Osteoblast (primary cell): ENCODE data around the gene DUSP8. TPM values are rescaled to one million over a fixed set of nuclear protein-coding genes. Genes with fewer than 3 reads are reported as not detected.

ENCODE experiments used
- DNase-seq: peaks from one replicate; pipeline ENCODE4 v3.0.0; 2011; ENCODE audit warnings: low spot score, mixed read lengths; ENCODE audit not compliant: insufficient read length; ENCODE audit errors: missing footprints
- H2AFZ ChIP-seq: 2 replicates; pipeline ENCODE4 v1.6.0; 2011; ENCODE audit warnings: mild to moderate bottlenecking, low read length
- H3K27ac ChIP-seq: 2 replicates; pipeline ENCODE4 v1.5.1; 2011; ENCODE audit warnings: mild to moderate bottlenecking, low read depth, low read length, moderate library complexity
- H3K27me3 ChIP-seq: 2 replicates; pipeline ENCODE4 v1.6.0; 2012; ENCODE audit warnings: mild to moderate bottlenecking, control low read depth, inconsistent platforms, low read length, moderate library complexity; ENCODE audit not compliant: insufficient read depth
- H3K36me3 ChIP-seq: 2 replicates; pipeline ENCODE4 v1.5.1; 2011; ENCODE audit warnings: mild to moderate bottlenecking, low read length, control low read depth, moderate library complexity; ENCODE audit not compliant: insufficient read depth
- H3K4me1 ChIP-seq: 2 replicates; pipeline ENCODE4 v1.5.1; 2011; ENCODE audit warnings: mild to moderate bottlenecking, low read length, control low read depth, moderate library complexity; ENCODE audit not compliant: insufficient read depth
- H3K4me2 ChIP-seq: 2 replicates; pipeline ENCODE4 v1.6.0; 2011; ENCODE audit warnings: mild to moderate bottlenecking, low read length; ENCODE audit not compliant: insufficient read depth
- H3K4me3 ChIP-seq: fragments of 200-600 bp; sonication (generic); 3 replicates; pipeline ENCODE4 v1.5.1; 2012; ENCODE audit warnings: mild to moderate bottlenecking, low read length, inconsistent platforms; ENCODE audit not compliant: insufficient read depth
- H3K79me2 ChIP-seq: 2 replicates; pipeline ENCODE4 v1.6.0; 2012; ENCODE audit warnings: mild to moderate bottlenecking, low read length, control low read depth, inconsistent platforms; ENCODE audit not compliant: insufficient read depth
- H3K9me3 ChIP-seq: 2 replicates; pipeline ENCODE4 v1.5.1; 2011; ENCODE audit warnings: low read depth, low read length, control low read depth
- H4K20me1 ChIP-seq: 2 replicates; pipeline ENCODE4 v1.6.0; 2012; ENCODE audit warnings: mild to moderate bottlenecking, low read length, control low read depth; ENCODE audit not compliant: insufficient read depth
- total RNA-seq: library from RNA; depleted of rRNA; stranded (reverse); fragments of >200 nt; gene quantifications from 2 replicates; pipeline ENCODE4 v1.2.3, GENCODE V29; 2012
- TF ChIP-seq, protein P1 (sequence below): IDR thresholded peaks from 2 replicates; pipeline ENCODE4 v1.5.1; 2011; ENCODE audit warnings: mild to moderate bottlenecking, low read depth, low read length, moderate library complexity; ENCODE audit errors: extremely low read depth

Gene DUSP8
- total RNA-seq, 1 donor: under 0.01 TPM

GRCh38 chr11:1538153-1538552, 33.9 kb downstream of the DUSP8 start:
- H3K9me3 ChIP-seq: no peaks in the 10 kb centered on the region
- H4K20me1 ChIP-seq: peaks cover 30% of the 10 kb centered on the region
- no peak for DNase-seq
- H2AFZ ChIP-seq: no peak overlapping the region
- H3K79me2 ChIP-seq: peaks cover 43% of the 10 kb centered on the region
- peaks cover 13% of the 10 kb centered on the region for H3K27me3 ChIP-seq
- no peaks in the 10 kb centered on the region for H3K36me3 ChIP-seq
- H3K4me1 ChIP-seq: peaks cover 13% of the 10 kb centered on the region
- TF ChIP-seq, protein P1, sequence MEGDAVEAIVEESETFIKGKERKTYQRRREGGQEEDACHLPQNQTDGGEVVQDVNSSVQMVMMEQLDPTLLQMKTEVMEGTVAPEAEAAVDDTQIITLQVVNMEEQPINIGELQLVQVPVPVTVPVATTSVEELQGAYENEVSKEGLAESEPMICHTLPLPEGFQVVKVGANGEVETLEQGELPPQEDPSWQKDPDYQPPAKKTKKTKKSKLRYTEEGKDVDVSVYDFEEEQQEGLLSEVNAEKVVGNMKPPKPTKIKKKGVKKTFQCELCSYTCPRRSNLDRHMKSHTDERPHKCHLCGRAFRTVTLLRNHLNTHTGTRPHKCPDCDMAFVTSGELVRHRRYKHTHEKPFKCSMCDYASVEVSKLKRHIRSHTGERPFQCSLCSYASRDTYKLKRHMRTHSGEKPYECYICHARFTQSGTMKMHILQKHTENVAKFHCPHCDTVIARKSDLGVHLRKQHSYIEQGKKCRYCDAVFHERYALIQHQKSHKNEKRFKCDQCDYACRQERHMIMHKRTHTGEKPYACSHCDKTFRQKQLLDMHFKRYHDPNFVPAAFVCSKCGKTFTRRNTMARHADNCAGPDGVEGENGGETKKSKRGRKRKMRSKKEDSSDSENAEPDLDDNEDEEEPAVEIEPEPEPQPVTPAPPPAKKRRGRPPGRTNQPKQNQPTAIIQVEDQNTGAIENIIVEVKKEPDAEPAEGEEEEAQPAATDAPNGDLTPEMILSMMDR: no peak
- no peak overlapping the region for H3K27ac ChIP-seq
- no peak overlapping the region for H3K4me3 ChIP-seq
- no peak overlapping the region for H3K4me2 ChIP-seq

GRCh38 chr11:1536065-1536843, 35.8 kb downstream of the DUSP8 start:
- Histone ChIP-seq H4K20me1 (peaks cover 49% of the 10 kb centered on the region), H3K4me1 (peaks cover 19% of the 10 kb centered on the region), H3K4me3 (no peak overlapping the region), H2AFZ (no peak overlapping the region), H3K4me2 (no peak overlapping the region), H3K36me3 (no peaks in the 10 kb centered on the region), H3K9me3 (no peaks in the 10 kb centered on the region), H3K27me3 (peaks cover 13% of the 10 kb centered on the region), H3K79me2 (peaks cover 62% of the 10 kb centered on the region), H3K27ac (no peak overlapping the region)
- TF ChIP-seq, protein P1: no peak
- no peak for DNase-seq

DNA sequence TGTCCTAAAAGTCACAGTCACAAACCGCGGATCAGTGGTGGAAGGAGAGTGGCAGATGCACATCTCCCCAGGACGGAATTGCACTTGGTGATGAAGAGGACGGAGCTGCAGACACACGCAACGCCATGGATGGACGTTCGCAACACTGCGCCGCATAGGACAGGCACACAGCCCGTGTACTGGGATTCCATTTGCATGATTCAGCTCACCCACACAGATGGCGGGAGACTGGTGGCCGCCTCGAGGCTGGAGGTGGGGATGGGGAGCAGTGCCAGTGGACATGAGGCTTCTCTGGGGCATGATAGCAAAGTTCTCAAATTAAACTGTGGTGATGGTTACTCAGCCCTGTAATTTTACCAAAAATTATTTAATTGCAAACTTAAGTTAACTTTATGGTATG, 37.4 kb downstream of the DUSP8 start:
- Histone ChIP-seq H3K4me2 (peak overlapping the region; percentile 3), H3K27ac (peak overlapping the region; percentile 39), H3K79me2 (peaks cover 76% of the 10 kb centered on the region), H3K4me3 (no peak overlapping the region), H3K27me3 (peaks cover 13% of the 10 kb centered on the region), H2AFZ (no peak overlapping the region), H4K20me1 (peaks cover 62% of the 10 kb centered on the region), H3K4me1 (peaks cover 19% of the 10 kb centered on the region), H3K9me3 (no peaks in the 10 kb centered on the region), H3K36me3 (no peaks in the 10 kb centered on the region)
- peak; percentile 92 for DNase-seq
- TF ChIP-seq, protein P1: no peak

GRCh38 chr11:1534171-1534570, 37.9 kb downstream of the DUSP8 start:
- Histone ChIP-seq H3K4me2 (no peak overlapping the region), H3K27ac (no peak overlapping the region), H4K20me1 (peaks cover 67% of the 10 kb centered on the region), H3K36me3 (no peaks in the 10 kb centered on the region), H3K4me3 (no peak overlapping the region), H3K79me2 (peaks cover 81% of the 10 kb centered on the region), H3K9me3 (no peaks in the 10 kb centered on the region), H3K27me3 (peaks cover 10% of the 10 kb centered on the region), H3K4me1 (peaks cover 19% of the 10 kb centered on the region), H2AFZ (no peak overlapping the region)
- no peak for DNase-seq
- TF ChIP-seq, protein P1: no peak
